ENCODE data around the gene CRNKL1.

GRCh38 chr20:20051767-20052073, 546 bp downstream of the CRNKL1 start:
- TF ChIP-seq CTCF (IDR thresholded peaks at IDR 0.05; ENCODE audit: low read depth, low read length) (no peak), POLR2A (IDR thresholded peaks at IDR 0.05; ENCODE audit: extremely low read depth, insufficient read length) (no peak)

Data from NB4 (cell line).